HG03045 (cell line): ENCODE results near the gene GATAD2B.
"Not testable (repeated sequence)": the region's sequence is repeated elsewhere in the genome, so short reads cannot be mapped to it uniquely, and the experiment has no call there.

Experiments
- ATAC-seq: cut with Tn5 transposase; IDR thresholded peaks from one replicate; pipeline ENCODE4 v1.9.1; 2021; ENCODE audit warnings: mild to moderate bottlenecking, moderate library complexity; ENCODE audit not compliant: unreplicated experiment

GATAD2B gene

DNA sequence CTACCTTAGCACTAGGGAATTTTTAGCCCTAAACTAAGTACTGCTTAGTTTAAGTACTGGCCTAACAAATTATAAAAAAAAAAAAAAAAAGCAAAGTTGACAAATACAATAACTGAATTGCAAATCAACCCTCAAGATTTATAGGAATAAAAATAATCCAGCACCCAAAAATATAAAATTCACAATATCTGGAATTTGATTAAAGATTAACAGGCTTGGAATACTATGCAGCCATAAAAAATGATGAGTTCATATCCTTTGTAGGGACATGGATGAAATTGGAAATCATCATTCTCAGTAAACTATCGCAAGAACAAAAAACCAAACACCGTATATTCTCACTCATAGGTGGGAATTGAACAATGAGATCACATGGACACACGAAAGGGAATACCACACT lies 78.4 kb downstream of the GATAD2B start:
- ATAC-seq: not testable (repeated sequence)

DNA sequence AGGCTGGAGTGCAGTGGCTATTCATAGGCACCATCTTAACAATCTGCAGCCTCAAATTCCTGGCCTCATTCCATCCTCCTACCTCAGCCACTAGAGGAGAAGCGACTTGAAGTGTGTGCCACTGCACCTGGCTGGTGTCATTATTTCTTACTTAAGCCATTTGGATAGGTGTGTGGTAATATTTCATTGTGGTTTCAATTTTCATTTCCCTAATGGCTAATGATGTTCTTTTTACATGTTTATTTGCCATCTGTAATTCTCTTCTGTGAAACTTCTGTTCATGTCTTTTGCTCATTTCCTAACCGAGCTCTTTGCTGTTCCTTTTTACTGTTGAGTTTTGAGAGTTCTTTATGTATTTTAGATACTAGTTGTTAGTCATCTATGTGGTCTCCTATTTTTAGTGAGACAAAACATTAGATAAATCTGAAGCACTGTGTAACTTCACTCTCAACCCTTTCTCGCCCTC lies 80.7 kb downstream of the GATAD2B start:
- peak; percentile 62 for ATAC-seq

DNA sequence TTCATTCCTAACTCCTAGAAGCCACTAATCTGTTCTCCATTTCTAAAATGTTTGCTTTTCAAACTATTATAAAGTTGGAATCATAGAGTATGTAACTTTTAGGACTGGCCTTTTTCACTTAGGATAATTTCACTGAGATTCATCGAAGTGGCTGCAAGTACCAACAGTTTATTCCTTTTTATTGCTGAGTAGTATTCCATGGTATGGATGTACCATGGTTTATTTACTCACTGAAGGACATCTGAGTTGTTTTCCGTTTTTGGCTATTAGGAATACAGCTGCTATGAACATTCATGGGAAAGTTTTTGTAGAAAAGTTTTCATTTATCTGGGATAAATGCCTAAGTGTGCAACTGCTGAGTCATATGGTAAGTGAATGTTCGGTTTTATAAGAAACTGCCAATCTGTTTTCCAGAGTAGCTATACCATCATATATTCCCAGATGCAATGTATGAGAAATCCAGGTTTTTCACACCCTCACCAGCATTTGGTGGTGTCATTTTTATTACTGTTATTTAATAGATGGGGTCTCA lies 81.2 kb downstream of the GATAD2B start:
- no peak for ATAC-seq

DNA sequence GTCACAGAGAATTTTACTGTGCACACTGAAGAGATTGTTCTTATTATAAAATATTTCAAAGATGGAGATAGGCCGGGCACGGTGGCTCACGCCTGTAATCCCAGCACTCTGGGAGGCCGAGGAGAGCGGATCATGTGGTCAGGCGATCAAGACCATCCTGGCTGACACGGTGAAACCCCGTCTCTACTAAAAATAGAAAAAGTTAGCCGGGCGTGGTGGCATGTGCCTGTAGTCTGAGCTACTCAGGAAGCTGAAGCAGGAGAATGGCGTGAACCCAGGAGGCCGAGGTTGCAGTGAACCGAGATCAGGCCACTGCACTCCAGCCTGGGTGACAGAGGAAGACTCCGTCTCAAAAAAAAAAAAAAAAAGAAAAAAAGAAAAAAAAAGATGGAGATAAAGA lies 82.0 kb downstream of the GATAD2B start:
- ATAC-seq: not testable (repeated sequence)

DNA sequence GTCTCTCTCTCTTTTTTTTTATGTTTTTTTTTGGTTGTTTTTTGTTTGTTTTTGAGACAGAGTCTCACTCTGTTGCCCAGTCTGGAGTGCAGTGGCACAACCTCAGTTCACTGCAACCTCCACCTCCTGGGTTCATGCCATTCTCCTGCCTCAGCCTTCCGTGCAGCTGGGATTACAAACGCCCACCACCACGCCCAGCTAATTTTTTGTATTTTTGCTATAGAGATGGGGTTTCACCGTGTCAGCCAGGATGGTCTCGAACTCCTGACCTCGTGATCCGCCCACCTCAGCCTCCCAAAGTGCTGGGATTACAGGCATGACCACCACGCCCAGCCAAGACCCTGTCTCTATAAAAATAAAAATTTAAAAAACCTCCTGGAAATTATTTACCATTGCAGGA lies 88.8 kb downstream of the GATAD2B start:
- not testable (repeated sequence) for ATAC-seq

DNA sequence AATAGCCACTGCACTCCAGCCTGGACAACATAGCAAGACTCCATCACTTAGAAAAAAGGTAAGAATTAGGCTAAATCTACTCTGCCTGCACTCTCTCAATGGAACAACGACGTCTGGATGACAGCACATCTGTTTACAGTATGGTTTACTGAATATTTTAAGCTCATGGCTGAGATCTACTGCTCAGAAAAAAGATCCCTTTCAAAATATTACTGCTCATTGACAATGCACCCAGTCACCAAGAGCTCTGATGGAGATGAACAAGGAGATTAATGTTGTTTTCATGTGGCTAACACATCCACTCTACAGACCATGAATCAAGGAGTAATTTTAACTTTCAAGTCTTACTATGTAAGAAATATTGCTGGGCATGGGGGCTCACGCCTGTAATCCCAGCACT lies 89.6 kb downstream of the GATAD2B start:
- ATAC-seq: no peak

DNA sequence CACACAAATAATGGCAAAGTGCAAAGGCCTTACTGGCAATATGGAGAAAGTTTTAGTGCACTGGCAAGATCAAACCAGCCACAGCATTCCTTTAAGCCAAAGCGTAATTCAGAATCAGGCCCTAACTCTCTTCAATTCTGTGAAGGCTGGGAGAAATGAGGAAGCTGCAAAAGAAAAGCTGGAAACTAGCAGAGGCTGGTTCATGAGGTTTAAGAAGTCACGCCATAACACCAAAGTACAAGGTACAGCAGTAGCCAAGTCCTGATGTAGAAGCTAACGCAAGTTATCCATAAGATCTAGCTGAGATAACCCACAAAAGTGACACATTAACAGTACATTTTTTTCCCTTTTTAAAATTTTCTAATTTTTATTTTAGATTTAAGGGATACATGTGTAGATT lies 90.5 kb downstream of the GATAD2B start:
- ATAC-seq: no peak

DNA sequence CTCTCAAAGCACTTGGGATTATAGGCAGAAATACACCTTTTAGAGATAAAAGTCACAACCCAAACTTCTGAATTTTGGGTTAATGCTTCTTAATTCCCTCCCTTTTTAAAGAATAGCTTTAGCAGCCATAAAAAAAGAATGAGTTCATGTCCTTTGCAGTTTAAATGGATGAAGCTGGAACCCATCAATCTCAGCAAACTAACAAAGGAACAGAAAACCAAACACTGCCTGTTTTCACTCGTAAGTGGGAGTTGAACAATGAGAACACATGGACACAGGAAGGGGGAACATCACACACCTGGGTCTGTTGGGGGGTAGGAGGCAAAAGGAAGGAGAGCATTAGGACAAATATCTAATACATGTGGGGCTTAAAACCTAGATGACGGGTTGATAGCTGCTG lies 91.7 kb downstream of the GATAD2B start:
- ATAC-seq: no peak

DNA sequence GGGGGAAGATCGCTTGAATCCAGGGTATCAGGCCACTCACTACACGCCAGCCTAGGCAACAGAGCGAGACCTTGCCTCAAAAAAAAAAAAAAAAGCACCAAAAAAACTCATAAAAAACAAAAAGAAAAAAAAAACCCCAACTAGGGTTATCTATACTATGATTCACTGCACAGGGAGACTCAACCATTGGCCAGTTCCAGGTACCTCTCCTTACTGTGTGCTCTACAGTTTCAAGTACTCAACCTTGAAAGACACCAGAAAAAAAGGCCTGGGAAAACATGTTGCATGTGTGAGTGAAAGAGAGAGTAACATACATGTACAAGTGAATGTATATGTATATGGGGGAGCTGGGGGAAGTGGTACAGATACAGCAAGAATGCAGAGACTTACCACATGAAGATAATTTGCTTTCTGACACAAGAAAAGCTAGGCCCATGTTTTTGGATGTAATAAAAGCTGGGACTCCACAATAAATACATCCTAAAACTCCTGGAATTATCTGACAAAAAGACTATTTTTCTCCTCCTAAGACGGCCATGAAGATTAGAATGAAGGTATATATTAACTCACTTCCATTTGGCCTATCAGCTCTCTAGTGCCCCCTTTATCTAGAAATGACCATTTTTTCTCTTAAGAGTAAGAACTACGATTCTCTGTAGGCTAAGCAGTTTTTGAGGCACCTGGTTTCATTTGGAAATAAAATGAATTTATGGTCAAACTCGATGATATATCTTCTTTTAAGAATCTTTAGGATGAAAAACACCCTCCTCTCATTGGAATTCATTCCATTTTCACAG lies 95.4 kb downstream of the GATAD2B start:
- no peak for ATAC-seq

DNA sequence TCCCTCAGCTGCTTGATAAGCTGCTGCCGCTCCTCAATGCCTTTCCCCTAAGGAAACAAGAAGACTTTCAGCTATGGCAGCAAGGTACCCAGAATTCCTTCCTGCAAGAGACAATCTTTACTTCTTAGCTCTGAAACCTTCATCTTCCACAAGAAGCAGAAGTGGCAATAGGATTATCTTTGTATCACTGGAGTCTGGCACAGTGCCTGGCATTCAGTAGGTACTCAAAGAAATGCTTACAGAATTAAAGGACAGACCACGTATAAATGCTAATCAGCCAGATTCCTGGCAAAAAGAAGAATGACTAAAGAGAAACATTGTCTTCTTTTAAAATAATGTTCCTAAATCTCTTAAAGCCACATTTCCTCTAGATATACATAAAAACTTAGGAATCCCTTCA lies 103.9 kb downstream of the GATAD2B start:
- no peak for ATAC-seq

DNA sequence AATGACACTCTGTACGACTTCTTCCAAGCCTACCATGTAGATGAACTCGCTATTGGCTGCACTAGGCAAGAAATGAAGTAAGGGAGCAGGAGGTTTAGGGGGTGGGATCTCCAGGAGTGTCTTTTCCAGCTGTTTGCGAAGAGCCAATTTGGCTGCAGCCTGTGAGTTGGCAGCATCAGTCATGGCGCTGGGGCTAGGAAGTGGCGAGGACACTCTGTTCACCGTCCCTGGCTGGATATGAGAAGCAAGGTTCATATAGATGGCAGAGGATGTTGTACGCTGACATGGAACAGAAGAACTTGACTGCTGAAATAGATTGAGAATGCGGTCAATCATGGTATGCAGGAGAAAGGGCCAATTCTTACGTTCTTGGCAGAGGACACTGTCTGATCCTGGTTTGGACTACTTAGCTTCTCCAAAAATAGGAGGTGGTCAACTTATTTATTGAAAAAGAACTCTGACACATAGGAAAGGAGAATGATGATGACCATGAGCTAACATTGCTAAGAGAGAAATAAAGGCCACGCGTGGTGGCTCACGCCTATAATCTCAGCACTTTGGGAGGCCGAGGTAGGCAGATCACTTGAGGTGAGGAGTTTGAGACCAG lies 106.4 kb downstream of the GATAD2B start:
- no peak for ATAC-seq

DNA sequence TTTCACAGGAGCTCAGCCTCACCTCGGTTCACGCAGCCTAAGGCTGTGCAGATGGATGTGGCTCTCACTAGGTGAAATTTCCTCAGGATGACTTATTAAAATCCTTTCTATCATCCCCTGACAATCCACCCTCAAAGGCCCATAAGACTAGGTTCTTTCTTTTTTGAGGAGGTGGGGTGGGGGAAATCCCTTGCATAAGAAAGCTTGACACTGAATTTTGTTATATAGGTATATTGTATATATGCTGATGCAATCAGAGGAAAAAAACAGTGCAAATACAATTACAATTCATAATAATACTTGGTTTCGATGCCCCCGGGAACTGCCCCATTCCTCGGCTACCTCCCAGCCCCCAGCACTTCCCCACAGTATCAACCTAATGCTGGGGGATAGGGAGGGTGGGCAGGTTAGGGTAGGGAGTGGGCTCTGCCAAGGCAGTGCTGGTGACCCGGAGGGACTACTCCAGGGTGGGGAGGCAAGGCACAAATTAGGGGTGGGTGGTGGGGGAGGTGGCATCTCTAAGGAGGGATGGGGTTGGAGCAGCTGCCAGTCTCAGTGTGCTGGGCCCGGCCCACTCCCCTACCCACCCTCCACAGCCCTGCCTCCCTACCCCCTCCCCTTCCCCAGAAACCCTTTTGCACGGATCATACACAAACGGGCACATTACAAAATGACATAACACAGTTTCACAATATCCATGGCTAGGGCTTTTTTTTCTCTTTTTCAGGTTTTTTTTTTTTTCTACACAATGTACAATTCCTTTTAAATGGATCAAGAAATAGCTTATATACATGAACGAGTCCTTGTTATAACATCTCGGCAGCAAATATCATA lies 116.7 kb downstream of the GATAD2B start:
- ATAC-seq: peak; percentile 6

DNA sequence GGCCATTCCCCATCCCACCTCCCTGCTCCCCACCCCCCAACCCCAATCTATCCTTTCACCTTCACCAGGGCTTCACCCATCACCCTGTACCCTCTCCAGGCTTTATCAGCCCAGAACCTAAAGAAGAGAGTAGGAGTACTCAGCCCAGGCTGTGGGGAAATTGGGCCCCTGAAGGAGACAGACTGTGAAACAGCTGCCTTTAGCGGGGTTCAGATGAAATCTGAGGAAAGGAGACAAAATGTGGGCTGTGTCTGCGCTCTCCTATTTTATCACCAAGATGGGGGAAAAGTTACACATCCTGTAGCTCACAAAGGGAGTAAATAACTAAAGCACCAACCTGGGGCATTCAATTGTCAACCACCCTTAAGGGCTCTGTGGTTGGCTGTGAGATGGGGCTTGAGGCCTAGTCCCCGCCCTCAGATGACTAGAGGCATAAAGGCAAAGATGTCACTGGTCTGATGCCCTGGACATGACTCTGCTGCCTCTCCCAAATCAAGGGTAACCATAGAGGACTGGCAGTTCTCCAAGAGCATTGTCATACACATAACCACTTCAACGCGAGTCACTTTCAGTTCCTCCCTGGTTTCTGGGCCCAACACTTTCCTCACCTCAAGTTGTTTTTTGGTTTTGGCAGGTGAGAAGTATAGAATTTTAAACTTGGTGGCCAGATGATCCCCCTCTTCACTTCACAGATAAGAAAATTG lies 117.6 kb downstream of the GATAD2B start:
- ATAC-seq: peak; percentile 90

DNA sequence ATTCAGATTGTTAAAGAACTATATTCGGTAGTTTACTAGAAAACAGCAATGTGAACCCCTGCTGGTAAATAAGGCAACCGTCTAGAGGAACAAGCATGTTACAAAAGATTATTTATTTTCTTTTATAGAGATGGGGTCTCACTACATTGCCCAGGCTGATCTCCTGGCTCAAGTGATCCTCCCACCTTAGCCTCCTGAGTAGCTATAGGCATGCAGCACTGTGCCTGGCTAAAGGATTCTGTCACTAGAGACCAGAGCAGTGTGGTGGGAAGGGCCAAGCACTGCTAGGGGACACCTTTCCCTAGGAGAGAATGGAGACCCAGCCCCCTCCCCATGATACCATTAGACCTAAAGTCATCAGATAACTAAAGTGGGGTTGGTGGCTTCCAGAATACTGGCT lies 118.7 kb downstream of the GATAD2B start:
- no peak for ATAC-seq

DNA sequence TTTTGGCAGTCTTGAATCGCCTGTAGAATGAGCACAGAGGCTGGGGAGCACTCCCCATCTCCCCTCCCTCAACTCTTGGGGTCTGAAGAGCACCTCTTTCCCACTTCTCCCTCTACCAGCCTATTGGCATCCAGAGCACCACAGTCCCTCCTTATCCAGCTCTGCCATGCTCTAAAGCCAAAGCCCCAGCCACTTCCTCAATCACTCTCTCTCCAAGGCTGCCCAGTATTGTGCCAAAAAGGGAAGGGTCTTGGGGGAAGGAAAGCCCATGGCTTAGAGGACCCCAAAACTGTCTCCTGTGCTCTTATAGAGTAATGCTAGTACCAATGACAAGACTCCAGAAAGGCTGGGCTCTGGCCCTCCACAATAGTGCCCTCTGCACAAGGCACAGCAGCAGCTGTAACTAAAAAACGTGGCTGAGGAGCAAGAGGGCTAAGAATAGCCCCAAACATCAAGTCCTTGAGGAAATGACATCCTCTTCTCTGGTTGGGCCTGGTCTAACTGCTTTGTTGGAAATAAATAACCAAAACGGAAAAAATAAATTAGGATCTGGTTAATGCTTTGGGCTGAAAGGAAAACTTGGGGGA lies 119.2 kb downstream of the GATAD2B start:
- no peak for ATAC-seq

DNA sequence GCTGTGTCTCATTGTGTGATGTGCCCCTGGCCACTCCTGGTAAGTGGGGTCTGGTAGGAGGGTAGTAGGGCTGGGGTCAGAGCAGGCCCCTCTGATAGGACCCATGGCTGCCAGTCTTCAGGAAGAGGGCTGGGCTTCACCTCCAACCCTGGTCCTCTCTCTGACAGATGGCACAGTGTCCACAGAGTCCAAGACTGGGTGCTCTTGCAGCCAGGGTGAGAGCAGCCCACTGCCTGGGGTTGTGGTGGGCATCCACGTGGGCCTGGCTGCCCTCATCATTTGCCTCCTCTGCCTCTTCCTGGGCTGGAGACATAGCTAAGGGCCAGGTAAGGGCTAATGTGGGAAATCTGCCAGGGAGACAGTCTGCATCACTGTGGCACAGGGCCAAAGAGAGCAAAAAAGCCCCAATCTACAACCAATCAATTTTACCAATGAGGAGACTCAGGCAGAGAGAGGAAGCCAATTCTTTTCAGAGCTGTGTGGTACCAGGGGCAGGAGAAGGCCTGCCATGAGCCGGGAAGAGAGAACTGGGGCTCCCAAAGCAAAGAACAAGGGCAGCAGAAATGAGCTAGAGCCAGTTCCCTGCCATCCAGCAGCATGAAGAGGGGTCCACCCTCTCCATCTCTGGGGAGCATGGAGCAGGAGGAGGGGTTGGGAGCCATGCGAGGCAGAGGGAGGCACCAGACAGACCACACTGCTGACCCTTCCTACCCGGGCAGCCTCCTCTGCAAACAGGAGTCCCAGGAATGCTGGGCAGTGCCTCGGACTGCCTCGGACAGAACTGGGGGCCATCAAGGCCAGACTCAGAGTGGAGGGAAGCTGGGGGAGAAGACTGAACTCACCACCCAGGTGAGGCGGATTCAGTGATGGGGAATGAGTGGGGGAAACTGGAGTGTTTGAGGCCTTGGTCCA lies 120.7 kb downstream of the GATAD2B start:
- no peak for ATAC-seq

DNA sequence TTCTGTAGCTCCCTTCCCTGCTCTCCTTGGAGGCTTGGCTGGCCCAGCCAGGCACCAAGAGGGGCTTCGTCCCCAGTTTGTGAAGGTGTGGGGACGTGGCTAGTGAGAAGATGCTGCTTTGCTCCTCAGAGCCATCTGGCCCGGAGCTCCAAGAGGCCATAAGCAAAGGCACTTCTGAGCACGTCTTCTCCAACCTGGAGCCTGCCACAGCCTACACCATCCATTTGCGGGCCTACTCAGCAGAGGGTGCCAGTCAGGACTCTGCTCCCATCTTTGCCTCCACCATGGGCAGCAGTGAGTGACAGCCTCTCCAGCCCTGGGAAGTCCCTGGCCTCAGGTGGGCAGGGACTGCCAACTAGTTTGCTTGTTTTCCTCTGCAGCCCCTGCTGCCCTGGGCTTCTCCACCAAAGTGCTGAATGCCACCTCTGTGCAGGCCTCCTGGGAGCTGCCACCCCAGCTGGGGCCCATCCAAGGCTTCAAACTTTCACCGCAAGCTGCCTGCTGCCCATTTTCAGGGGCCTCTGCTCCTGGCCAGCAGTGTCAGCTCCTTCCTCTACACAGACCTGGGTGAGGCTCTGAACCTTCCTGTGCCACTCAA lies 121.6 kb downstream of the GATAD2B start:
- ATAC-seq: no peak

DNA sequence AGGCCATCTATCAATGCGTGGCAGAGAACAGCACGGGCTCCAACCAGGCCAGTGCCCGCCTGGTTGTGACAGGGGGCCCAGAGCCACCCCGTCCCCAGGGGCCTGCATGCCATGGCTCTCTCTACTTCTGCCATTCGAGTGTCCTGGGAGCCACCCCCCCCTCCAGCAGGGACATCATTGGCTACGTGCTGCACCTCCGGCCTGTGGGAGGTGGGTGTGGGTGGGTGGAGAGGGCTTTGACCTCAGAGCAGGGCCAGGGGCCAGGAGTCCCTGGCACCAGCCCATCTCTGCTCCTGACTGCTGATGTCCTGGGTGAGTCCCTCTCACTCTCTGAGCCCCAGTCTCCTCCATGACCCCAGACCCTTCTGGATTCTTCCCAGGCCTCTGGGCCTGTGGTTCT lies 122.3 kb downstream of the GATAD2B start:
- ATAC-seq: no peak
